ENCODE data around the gene ALG1.

ALG1 gene

DNA sequence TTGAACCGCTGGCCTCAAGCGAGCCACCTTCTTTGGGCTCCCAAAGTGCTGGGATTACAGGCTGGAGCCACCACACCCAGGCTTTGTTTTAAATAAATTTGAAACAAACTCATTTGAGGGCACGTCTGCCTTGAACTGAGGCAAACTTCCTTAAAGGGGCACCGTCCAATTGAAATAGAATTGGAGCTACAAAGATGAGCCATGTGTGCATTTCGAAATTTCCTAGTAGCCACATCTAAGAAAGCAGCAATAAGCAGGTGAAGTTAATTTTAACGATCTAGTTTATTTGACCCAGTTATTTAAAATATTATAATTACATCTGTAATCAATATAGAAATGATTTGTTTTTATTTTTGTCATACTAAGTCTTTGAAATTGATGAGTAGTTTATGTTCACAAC lies 5.1 kb upstream of the ALG1 start:
- Mint-ChIP-seq H3K27ac (no peak overlapping the region), H3K9me3 (no peaks in the 10 kb centered on the region), H3K36me3 (ENCODE audit: low read depth) (no peaks in the 10 kb centered on the region), H3K4me1 (peaks cover 9% of the 10 kb centered on the region), H3K27me3 (ENCODE audit: low read depth) (peaks cover 24% of the 10 kb centered on the region), H3K4me3 (no peak overlapping the region)
- TF ChIP-seq, protein P1, sequence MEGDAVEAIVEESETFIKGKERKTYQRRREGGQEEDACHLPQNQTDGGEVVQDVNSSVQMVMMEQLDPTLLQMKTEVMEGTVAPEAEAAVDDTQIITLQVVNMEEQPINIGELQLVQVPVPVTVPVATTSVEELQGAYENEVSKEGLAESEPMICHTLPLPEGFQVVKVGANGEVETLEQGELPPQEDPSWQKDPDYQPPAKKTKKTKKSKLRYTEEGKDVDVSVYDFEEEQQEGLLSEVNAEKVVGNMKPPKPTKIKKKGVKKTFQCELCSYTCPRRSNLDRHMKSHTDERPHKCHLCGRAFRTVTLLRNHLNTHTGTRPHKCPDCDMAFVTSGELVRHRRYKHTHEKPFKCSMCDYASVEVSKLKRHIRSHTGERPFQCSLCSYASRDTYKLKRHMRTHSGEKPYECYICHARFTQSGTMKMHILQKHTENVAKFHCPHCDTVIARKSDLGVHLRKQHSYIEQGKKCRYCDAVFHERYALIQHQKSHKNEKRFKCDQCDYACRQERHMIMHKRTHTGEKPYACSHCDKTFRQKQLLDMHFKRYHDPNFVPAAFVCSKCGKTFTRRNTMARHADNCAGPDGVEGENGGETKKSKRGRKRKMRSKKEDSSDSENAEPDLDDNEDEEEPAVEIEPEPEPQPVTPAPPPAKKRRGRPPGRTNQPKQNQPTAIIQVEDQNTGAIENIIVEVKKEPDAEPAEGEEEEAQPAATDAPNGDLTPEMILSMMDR (IDR thresholded peaks at IDR 0.05; ENCODE audit: unreplicated experiment in 3 of 3), result no peak

DNA sequence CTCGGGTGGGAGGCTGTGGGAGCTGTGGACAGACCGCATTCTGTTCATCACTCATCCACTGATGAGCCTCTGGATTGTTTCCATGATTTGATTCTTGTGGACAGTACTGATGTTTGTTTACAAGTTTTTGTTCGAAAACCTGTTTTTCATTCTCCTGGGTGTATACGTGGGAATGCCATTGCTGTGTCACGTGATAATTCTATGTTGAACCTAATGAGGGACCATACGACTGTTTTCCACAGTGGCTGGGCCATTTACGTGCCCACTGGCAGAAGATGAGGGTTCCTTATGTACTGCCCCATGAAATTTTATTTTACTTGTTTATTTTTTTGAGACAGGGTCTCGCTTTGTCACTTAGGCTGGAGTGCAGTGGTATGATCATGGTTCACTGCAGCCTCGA lies 2.6 kb upstream of the ALG1 start:
- no peaks in the 10 kb centered on the region for H3K9me3 Mint-ChIP-seq
- H3K27ac Mint-ChIP-seq, result no peak overlapping the region
- peaks cover 12% of the 10 kb centered on the region for H3K27me3 Mint-ChIP-seq (ENCODE audit: low read depth)
- TF ChIP-seq, protein P1 (IDR thresholded peaks at IDR 0.05; ENCODE audit: unreplicated experiment in 3 of 3), result no peak
- H3K36me3 Mint-ChIP-seq (ENCODE audit: low read depth), result no peaks in the 10 kb centered on the region
- peaks cover 20% of the 10 kb centered on the region for H3K4me1 Mint-ChIP-seq
- no peak overlapping the region for H3K4me3 Mint-ChIP-seq

DNA sequence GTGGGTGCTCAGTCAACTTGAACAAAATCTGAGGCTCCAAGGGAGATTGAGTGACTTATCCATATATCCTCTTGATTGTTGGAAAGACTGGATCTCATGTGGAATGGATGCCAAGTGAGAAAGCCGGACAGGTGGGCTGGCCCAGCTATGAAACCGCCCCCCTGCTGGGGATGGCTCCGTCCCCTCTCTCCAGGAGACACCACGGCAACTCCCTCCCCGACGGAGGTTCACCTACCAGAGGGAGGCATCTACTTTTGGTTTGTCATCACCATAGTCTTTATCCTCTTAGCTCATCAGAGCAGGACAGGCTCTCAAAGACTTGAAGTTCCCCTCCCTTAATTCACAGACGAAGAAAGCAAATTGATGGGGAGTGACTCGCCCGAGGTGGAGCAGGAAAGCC lies 1.8 kb upstream of the ALG1 start:
- Mint-ChIP-seq H3K4me3 (peak overlapping the region; percentile 44 to 61 (median 60)), H3K4me1 (peaks cover 20% of the 10 kb centered on the region), H3K27ac (no peak overlapping the region), H3K27me3 (ENCODE audit: low read depth) (peaks cover 7% of the 10 kb centered on the region), H3K36me3 (ENCODE audit: low read depth) (peaks cover 4% of the 10 kb centered on the region), H3K9me3 (no peaks in the 10 kb centered on the region)
- TF ChIP-seq, protein P1 (IDR thresholded peaks at IDR 0.05; ENCODE audit: unreplicated experiment in 3 of 3), result no peak

DNA sequence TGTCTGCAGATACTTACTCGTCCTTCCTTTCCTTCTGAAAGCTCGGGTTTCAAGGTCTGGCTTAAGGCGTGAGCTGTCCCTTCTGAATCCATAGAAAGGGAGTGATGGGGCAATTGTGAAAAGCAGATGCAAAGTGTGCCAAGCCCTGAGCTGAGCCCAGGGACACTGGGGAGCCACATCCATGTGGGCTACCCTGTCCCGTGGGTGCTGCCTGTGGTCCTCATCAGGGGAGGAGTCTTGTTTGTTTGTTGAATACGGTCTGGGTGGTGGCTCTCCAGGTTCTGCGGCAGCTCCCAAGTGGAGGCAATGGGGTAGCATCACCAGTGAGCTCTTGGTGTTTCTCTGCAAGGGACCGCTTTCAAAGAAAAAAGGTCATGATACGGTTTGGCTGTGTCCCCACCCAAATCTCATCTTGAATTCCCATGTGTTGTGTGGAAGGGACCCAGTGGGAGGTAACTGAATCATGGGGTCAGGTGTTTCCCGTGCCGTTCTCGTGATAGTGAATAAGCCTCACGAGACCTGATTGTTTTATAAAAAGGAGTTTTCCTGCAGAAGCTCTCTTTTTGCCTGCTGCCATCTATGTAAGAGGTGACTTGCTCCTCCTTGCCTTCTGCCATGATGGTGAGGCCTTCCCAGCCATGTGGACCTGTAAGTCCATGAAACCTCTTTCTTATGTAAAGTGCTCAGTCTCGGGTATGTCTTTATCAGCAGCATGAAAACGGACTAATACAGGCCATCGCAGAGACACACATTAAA lies 1.0 kb upstream of the ALG1 start:
- Mint-ChIP-seq H3K27ac (peak overlapping the region in 2 of 3 experiments; percentile 59 to 80), H3K4me1 (peaks cover 15% of the 10 kb centered on the region), H3K27me3 (ENCODE audit: low read depth) (peaks cover 2% of the 10 kb centered on the region), H3K9me3 (no peaks in the 10 kb centered on the region), H3K36me3 (ENCODE audit: low read depth) (peaks cover 9% of the 10 kb centered on the region), H3K4me3 (peak overlapping the region; percentile 55 to 97 (median 96))
- TF ChIP-seq, protein P1 (IDR thresholded peaks at IDR 0.05; ENCODE audit: unreplicated experiment in 3 of 3), result no peak

DNA sequence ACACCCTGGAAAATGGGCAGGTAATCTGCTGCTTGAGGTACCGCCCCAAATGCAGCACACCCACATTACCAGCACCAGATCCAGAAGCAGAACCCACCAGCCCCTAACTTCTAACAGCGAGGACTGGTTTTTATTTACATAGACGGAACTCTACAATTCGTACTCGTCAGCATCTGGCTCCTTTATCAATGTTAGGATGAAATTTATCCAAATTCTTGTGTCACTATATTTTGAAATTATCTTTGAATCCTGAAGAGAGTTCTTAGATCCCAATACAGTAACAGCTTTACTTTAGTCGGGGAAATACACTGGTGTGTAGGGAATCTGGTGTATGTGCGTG lies 332 bp upstream of the ALG1 start:
- H3K4me1 Mint-ChIP-seq, result peaks cover 15% of the 10 kb centered on the region
- H3K9me3 Mint-ChIP-seq, result no peaks in the 10 kb centered on the region
- H3K27ac Mint-ChIP-seq, result peak overlapping the region; percentile 80 to 93 (median 92)
- TF ChIP-seq, protein P1 (IDR thresholded peaks at IDR 0.05; ENCODE audit: unreplicated experiment in 3 of 3), result no peak
- H3K36me3 Mint-ChIP-seq (ENCODE audit: low read depth), result peaks cover 9% of the 10 kb centered on the region
- no peaks in the 10 kb centered on the region for H3K27me3 Mint-ChIP-seq (ENCODE audit: low read depth)
- peak overlapping the region; percentile 96 to 97 (median 96) for H3K4me3 Mint-ChIP-seq
